Neuronal stem cell (in vitro differentiated cells): Measurements from ENCODE around the gene ARL5A.
"Not testable (repeated sequence)": the region's sequence is repeated elsewhere in the genome, so short reads cannot be mapped to it uniquely, and the experiment has no call there.

Experiments used
- DNase-seq: peaks from one replicate; pipeline ENCODE4 v3.0.0-alpha.2; 2013; ENCODE audit warnings: low spot score
- H2AFZ ChIP-seq: one replicate; pipeline ENCODE4 v1.6.1; 2013; ENCODE audit warnings: mild to moderate bottlenecking, low read length, inconsistent platforms
- H2AK5ac ChIP-seq: 2 replicates; pipeline ENCODE4 v1.6.1; 2013; ENCODE audit warnings: low read depth, mild to moderate bottlenecking, inconsistent platforms, low read length, moderate library complexity, mixed read lengths
- H2BK120ac ChIP-seq: 2 replicates; pipeline ENCODE4 v1.6.1; 2013; ENCODE audit warnings: low read depth, mild to moderate bottlenecking, inconsistent platforms, low read length, moderate library complexity, mixed read lengths
- H2BK12ac ChIP-seq: one replicate; pipeline ENCODE4 v1.6.1; 2013; ENCODE audit warnings: low read length, inconsistent platforms
- H2BK15ac ChIP-seq: 2 replicates; pipeline ENCODE4 v1.6.1; 2013; ENCODE audit warnings: mild to moderate bottlenecking, low read length, inconsistent platforms, mixed read lengths
- H2BK5ac ChIP-seq: one replicate; pipeline ENCODE4 v1.6.1; 2013; ENCODE audit warnings: inconsistent platforms, mild to moderate bottlenecking, low read length, moderate library complexity
- H3K14ac ChIP-seq: one replicate; pipeline ENCODE4 v1.6.1; 2013; ENCODE audit warnings: low read length, inconsistent platforms
- H3K18ac ChIP-seq: 2 replicates; pipeline ENCODE4 v1.6.1; 2013; ENCODE audit warnings: low read length, inconsistent platforms
- H3K23ac ChIP-seq: 2 replicates; pipeline ENCODE4 v1.6.1; 2013; ENCODE audit warnings: low read depth, mild to moderate bottlenecking, mixed read lengths, low read length, inconsistent platforms; ENCODE audit not compliant: poor library complexity
- H3K27ac ChIP-seq: replicated peaks from 3 replicates; pipeline ENCODE4 v1.5.1; 2013; ENCODE audit warnings: low read length, inconsistent platforms
- H3K27me3 ChIP-seq, 3 experiments: 2 replicates each; pipeline ENCODE4 v1.6.1; 2013; ENCODE audit warnings: low read length in 3 of 3, mild to moderate bottlenecking in 2 of 3, inconsistent platforms in 1 of 3, low read depth in 1 of 3, mixed read lengths in 1 of 3, moderate library complexity in 1 of 3; ENCODE audit not compliant: control insufficient read depth in 3 of 3, insufficient read depth in 3 of 3
- H3K36me3 ChIP-seq, 2 donors: replicated peaks in 1 of 2; 2 replicates each; pipeline ENCODE4 v1.6.1; 2013; ENCODE audit warnings: low read length in 2 of 2; ENCODE audit not compliant: control insufficient read depth in 2 of 2, insufficient read depth in 2 of 2
- H3K4ac ChIP-seq: 2 replicates; pipeline ENCODE4 v1.6.1; 2013; ENCODE audit warnings: inconsistent platforms, mild to moderate bottlenecking, low read length, moderate library complexity
- H3K4me1 ChIP-seq, 2 donors: 1 replicate in 1 of 2; 2 replicates in 1 of 2; pipeline ENCODE4 v1.6.1; 2013; ENCODE audit warnings: low read length in 2 of 2, low read depth in 1 of 2; ENCODE audit not compliant: control insufficient read depth in 2 of 2, insufficient read depth in 1 of 2
- H3K4me2 ChIP-seq: one replicate; pipeline ENCODE4 v1.6.1; 2013; ENCODE audit warnings: mild to moderate bottlenecking, low read length, inconsistent platforms; ENCODE audit not compliant: insufficient read depth, poor library complexity, severe bottlenecking
- H3K4me3 ChIP-seq, 2 donors: 2 replicates each; pipeline ENCODE4 v1.5.1; 2013; ENCODE audit warnings: low read length in 2 of 2, mild to moderate bottlenecking in 2 of 2, inconsistent platforms in 1 of 2, moderate library complexity in 1 of 2
- H3K79me1 ChIP-seq: one replicate; pipeline ENCODE4 v1.6.1; 2013; ENCODE audit warnings: low read depth, mild to moderate bottlenecking, inconsistent platforms, low read length, moderate library complexity
- H3K9ac ChIP-seq: one replicate; pipeline ENCODE4 v1.6.1; 2013; ENCODE audit warnings: mild to moderate bottlenecking, low read depth, low read length, inconsistent platforms; ENCODE audit not compliant: poor library complexity
- H3K9me3 ChIP-seq, 2 donors: replicated peaks in 1 of 2; 2 replicates each; pipeline versions ENCODE3 to v1.6.1; 2013; ENCODE audit warnings: low read length in 2 of 2, mild to moderate bottlenecking in 2 of 2, inconsistent platforms in 1 of 2, low read depth in 1 of 2, mixed read lengths in 1 of 2, moderate library complexity in 1 of 2; ENCODE audit not compliant: control insufficient read depth in 2 of 2, insufficient read depth in 1 of 2
- H4K8ac ChIP-seq: one replicate; pipeline ENCODE4 v1.6.1; 2013; ENCODE audit warnings: low read depth, mild to moderate bottlenecking, inconsistent platforms, low read length, moderate library complexity
- H4K91ac ChIP-seq: one replicate; pipeline ENCODE4 v1.6.1; 2013; ENCODE audit warnings: low read length, low read depth, mild to moderate bottlenecking, inconsistent platforms; ENCODE audit not compliant: poor library complexity
- WGBS, 2 donors: extraction: QIAGEN DNeasy Blood & Tissue Kit; methylation state at CpG; one replicate each; pipeline ENCODE4 v1.1.7; 2013; ENCODE audit warnings: missing lambda C conversion rate in 2 of 2, mixed read lengths in 1 of 2; ENCODE audit not compliant: insufficient read length in 2 of 2, insufficient replicate concordance in 1 of 2; ENCODE audit errors: extremely low coverage in 2 of 2; 5-methylcytosine and 5-hydroxymethylcytosine counted together

The ARL5A gene

DNA sequence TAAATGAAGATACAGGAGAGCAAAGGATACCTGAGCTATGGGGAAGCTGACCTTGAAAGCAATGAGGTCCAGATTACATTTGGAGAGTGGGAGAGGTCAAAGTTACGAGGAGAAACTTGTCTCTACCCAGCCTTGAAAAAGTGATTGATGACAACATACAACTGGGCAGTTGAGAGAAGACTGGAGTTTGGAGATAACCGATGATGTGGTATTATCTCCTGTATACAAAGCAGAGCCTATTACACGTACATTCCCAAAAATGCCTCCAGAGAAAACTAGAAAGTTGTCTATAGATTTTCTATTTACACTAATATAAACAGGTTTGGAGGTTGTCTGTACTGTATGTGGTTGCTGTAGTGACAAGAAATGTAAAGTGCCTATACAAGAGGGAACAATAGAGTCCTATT lies 28.3 kb downstream of the ARL5A start:
- H3K4me3 ChIP-seq = no peak overlapping the region
- H3K36me3 ChIP-seq = peaks cover 0 to 71% of the 10 kb centered on the region in 2 donors
- H2BK15ac ChIP-seq = no peak overlapping the region
- H2BK120ac ChIP-seq = no peak overlapping the region
- H2AK5ac ChIP-seq = no peak overlapping the region
- no peak overlapping the region for H3K4me2 ChIP-seq
- H3K9me3 ChIP-seq = no peaks in the 10 kb centered on the region
- no peak overlapping the region for H3K14ac ChIP-seq
- DNase-seq = no peak
- no peak overlapping the region for H2BK12ac ChIP-seq
- H2BK5ac ChIP-seq = no peak overlapping the region
- no peaks in the 10 kb centered on the region for H3K27me3 ChIP-seq
- H3K4ac ChIP-seq = no peak overlapping the region
- H3K4me1 ChIP-seq = peaks cover 0 to 3% of the 10 kb centered on the region in 2 donors
- H4K8ac ChIP-seq = no peak overlapping the region
- no peak overlapping the region for H3K9ac ChIP-seq
- no peak overlapping the region for H3K23ac ChIP-seq
- no peak overlapping the region for H3K18ac ChIP-seq
- H4K91ac ChIP-seq = no peak overlapping the region
- H3K79me1 ChIP-seq = no peaks in the 10 kb centered on the region
- H3K27ac ChIP-seq = no peak overlapping the region
- H2AFZ ChIP-seq = no peak overlapping the region
- no CpG with 5 or more reads among the region's 3 CpGs for WGBS, 2 donors

DNA sequence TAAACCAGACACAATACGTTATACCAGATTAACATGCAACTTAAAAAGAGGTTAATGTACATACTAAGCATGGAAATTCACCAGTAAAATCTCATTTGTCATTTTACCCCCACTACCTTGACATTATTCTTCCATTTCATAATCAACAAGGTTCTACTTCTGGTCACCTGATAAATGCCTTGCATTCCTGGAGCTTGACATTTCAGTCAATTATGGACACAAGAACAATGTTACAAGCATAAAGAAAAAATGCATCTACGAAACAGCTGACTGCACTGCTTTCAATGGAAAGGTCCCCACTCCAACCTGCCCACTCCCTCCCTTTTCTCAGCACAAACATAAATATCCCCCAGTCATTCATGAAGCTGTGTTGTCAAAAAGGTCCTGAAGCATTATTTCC lies 31.4 kb downstream of the ARL5A start:
- no CpG with 5 or more reads among the region's 2 CpGs for WGBS, 2 donors
- Histone ChIP-seq H2BK5ac (no peak overlapping the region), H3K36me3 (peaks cover 0 to 58% of the 10 kb centered on the region in 2 donors), H2BK120ac (no peak overlapping the region), H3K9ac (no peak overlapping the region), H3K4me1 (no peaks in the 10 kb centered on the region), H4K8ac (no peak overlapping the region), H3K4me3 (no peak overlapping the region), H3K79me1 (no peaks in the 10 kb centered on the region), H3K23ac (no peak overlapping the region), H2AFZ (no peak overlapping the region), H3K4me2 (no peak overlapping the region), H4K91ac (no peak overlapping the region), H3K18ac (no peak overlapping the region), H3K14ac (no peak overlapping the region), H2AK5ac (no peak overlapping the region), H3K4ac (no peak overlapping the region), H3K9me3 (no peaks in the 10 kb centered on the region), H3K27ac (no peak overlapping the region), H2BK12ac (no peak overlapping the region), H3K27me3 (no peaks in the 10 kb centered on the region), H2BK15ac (no peak overlapping the region)
- no peak for DNase-seq

- Histone ChIP-seq H2AFZ (no peak overlapping the region), H3K18ac (no peak overlapping the region), H3K9ac (no peak overlapping the region), H3K36me3 (peaks cover 0 to 55% of the 10 kb centered on the region in 2 donors), H3K27ac (no peak overlapping the region), H2BK5ac (no peak overlapping the region), H3K27me3 (no peaks in the 10 kb centered on the region), H3K79me1 (no peaks in the 10 kb centered on the region), H3K9me3 (peaks cover 0 to 2% of the 10 kb centered on the region in 2 donors), H4K91ac (no peak overlapping the region), H3K4me2 (no peak overlapping the region), H3K23ac (no peak overlapping the region), H2BK12ac (no peak overlapping the region), H2AK5ac (no peak overlapping the region), H4K8ac (no peak overlapping the region), H3K4ac (no peak overlapping the region), H3K14ac (no peak overlapping the region), H2BK15ac (no peak overlapping the region), H3K4me1 (no peaks in the 10 kb centered on the region), H2BK120ac (no peak overlapping the region), H3K4me3 (no peak overlapping the region)
- DNase-seq = no peak
- no CpG with 5 or more reads among the region's 4 CpGs for WGBS, 2 donors
Measured at GRCh38 chr2:151795646-151796240, 32.5 kb downstream of the ARL5A start.

DNA sequence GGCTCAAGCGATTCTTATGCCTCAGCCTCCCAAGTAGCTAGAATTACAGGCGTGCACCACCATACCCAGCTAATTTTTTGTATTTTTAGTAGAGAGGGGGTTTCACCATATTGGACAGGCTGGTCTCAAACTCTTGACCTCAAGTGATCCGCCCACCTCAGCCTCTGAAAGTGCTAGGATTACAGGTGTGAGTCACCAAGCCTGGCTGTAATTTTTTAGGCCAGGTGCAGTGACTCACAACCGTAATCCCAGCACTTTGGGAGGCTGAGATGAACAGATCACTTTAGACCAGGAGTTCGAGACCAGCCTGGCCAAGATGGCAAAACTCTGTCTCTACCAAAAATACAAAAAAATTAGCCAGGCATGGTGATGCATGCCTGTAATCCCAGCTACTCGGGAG lies 33.8 kb downstream of the ARL5A start:
- H2BK12ac ChIP-seq, H3K14ac ChIP-seq, H3K23ac ChIP-seq, H3K18ac ChIP-seq, DNase-seq, H2AK5ac ChIP-seq, H2BK15ac ChIP-seq, H3K9me3 ChIP-seq, H3K27ac ChIP-seq, H3K4me3 ChIP-seq, H3K79me1 ChIP-seq, H3K4me2 ChIP-seq, H4K8ac ChIP-seq, H2BK120ac ChIP-seq, H2AFZ ChIP-seq, H2BK5ac ChIP-seq, H3K27me3 ChIP-seq, H3K4me1 ChIP-seq, H4K91ac ChIP-seq, H3K4ac ChIP-seq, H3K9ac ChIP-seq: not testable (repeated sequence)
- H3K36me3 ChIP-seq = peaks cover 0 to 43% of the 10 kb centered on the region in 2 donors
- no CpG with 5 or more reads among the region's 6 CpGs for WGBS, 2 donors
